ENCODE data around the gene PIGL. TPM values are rescaled to one million over a fixed set of nuclear protein-coding genes. Genes with fewer than 3 reads are reported as not detected.

Gene PIGL
- total RNA-seq, 2 donors from 2014 or later: 35.5 to 38.7 TPM

GRCh38 chr17:16353317-16354174 lies 136.5 kb downstream of the PIGL start, which contains the start of gene CENPV:
Gene CENPV, minus strand, starts transcription at chr17:16353469. Its CDS starts 33 bp downstream, at chr17:16353436.
- peaks cover 5% of the 10 kb centered on the region for H3K4me1 Mint-ChIP-seq
- H3K36me3 Mint-ChIP-seq (ENCODE audit: low read depth): peaks cover 19% of the 10 kb centered on the region
- ATAC-seq (replicated peaks): peak; percentile 83
- H3K27ac Mint-ChIP-seq: peak within 1 kb of the TSS; percentile 73
- peak within 1 kb of the TSS; percentile 95 for H3K4me3 Mint-ChIP-seq
- no peaks in the 10 kb centered on the region for H3K27me3 Mint-ChIP-seq
- H3K9me3 Mint-ChIP-seq: no peaks in the 10 kb centered on the region

GRCh38 chr17:16354585-16354984 lies 137.6 kb downstream of the PIGL start:
- Mint-ChIP-seq H3K27ac (no peak overlapping the region), H3K9me3 (no peaks in the 10 kb centered on the region), H3K27me3 (no peaks in the 10 kb centered on the region), H3K4me1 (peaks cover 5% of the 10 kb centered on the region), H3K4me3 (peak overlapping the region; percentile 75), H3K36me3 (ENCODE audit: low read depth) (peaks cover 10% of the 10 kb centered on the region)
- no peak for ATAC-seq (replicated peaks)

- no peaks in the 10 kb centered on the region for H3K36me3 Mint-ChIP-seq (ENCODE audit: low read depth)
- no peaks in the 10 kb centered on the region for H3K27me3 Mint-ChIP-seq
- no peak for ATAC-seq (replicated peaks)
- no peak overlapping the region for H3K27ac Mint-ChIP-seq
- H3K4me1 Mint-ChIP-seq: peaks cover 9% of the 10 kb centered on the region
- H3K9me3 Mint-ChIP-seq: no peaks in the 10 kb centered on the region
- H3K4me3 Mint-ChIP-seq: no peak overlapping the region
Observed at GRCh38 chr17:16358394-16358793, 141.4 kb downstream of the PIGL start.

- H3K27ac Mint-ChIP-seq: peak overlapping the region; percentile 20
- no peaks in the 10 kb centered on the region for H3K36me3 Mint-ChIP-seq (ENCODE audit: low read depth)
- no peaks in the 10 kb centered on the region for H3K27me3 Mint-ChIP-seq
- H3K4me1 Mint-ChIP-seq: peaks cover 9% of the 10 kb centered on the region
- ATAC-seq (replicated peaks): peak; percentile 93
- no peaks in the 10 kb centered on the region for H3K9me3 Mint-ChIP-seq
- peak overlapping the region; percentile 48 for H3K4me3 Mint-ChIP-seq
Observed at GRCh38 chr17:16361874-16362273, 144.9 kb downstream of the PIGL start.

GRCh38 chr17:16363749-16364536 lies 146.9 kb downstream of the PIGL start:
- no peaks in the 10 kb centered on the region for H3K27me3 Mint-ChIP-seq
- no peaks in the 10 kb centered on the region for H3K9me3 Mint-ChIP-seq
- peaks cover 9% of the 10 kb centered on the region for H3K4me1 Mint-ChIP-seq
- ATAC-seq (replicated peaks): peak; percentile 81
- no peak overlapping the region for H3K27ac Mint-ChIP-seq
- H3K4me3 Mint-ChIP-seq: no peak overlapping the region
- H3K36me3 Mint-ChIP-seq (ENCODE audit: low read depth): no peaks in the 10 kb centered on the region

GRCh38 chr17:16364625-16365024 lies 147.6 kb downstream of the PIGL start:
- ATAC-seq (replicated peaks): no peak
- no peaks in the 10 kb centered on the region for H3K27me3 Mint-ChIP-seq
- H3K9me3 Mint-ChIP-seq: no peaks in the 10 kb centered on the region
- H3K36me3 Mint-ChIP-seq (ENCODE audit: low read depth): no peaks in the 10 kb centered on the region
- no peak overlapping the region for H3K27ac Mint-ChIP-seq
- H3K4me1 Mint-ChIP-seq: peaks cover 9% of the 10 kb centered on the region
- no peak overlapping the region for H3K4me3 Mint-ChIP-seq

- no peak overlapping the region for H3K4me3 Mint-ChIP-seq
- H3K27ac Mint-ChIP-seq: no peak overlapping the region
- no peaks in the 10 kb centered on the region for H3K27me3 Mint-ChIP-seq
- no peaks in the 10 kb centered on the region for H3K4me1 Mint-ChIP-seq
- no peaks in the 10 kb centered on the region for H3K36me3 Mint-ChIP-seq (ENCODE audit: low read depth)
- ATAC-seq (replicated peaks): no peak
- no peaks in the 10 kb centered on the region for H3K9me3 Mint-ChIP-seq
Observed at GRCh38 chr17:16371742-16372141, 154.7 kb downstream of the PIGL start.

GRCh38 chr17:16374146-16374938 lies 157.3 kb downstream of the PIGL start:
- Mint-ChIP-seq H3K4me1 (no peaks in the 10 kb centered on the region), H3K4me3 (no peak overlapping the region), H3K27ac (no peak overlapping the region), H3K36me3 (ENCODE audit: low read depth) (no peaks in the 10 kb centered on the region), H3K27me3 (no peaks in the 10 kb centered on the region), H3K9me3 (no peaks in the 10 kb centered on the region)
- ATAC-seq (replicated peaks): no peak

Other genes with a start within 250 kb of the PIGL start
- 10 to 100 TPM; 10.9 to 14.8 TPM for gene ZSWIM7, start 217.5 kb upstream of the PIGL start, total RNA-seq
- gene TTC19, start 217.4 kb upstream of the PIGL start, total RNA-seq: 10 to 100 TPM; 22.2 to 28.8 TPM
- gene NCOR1, start 1.7 kb upstream of the PIGL start, total RNA-seq: 100 to 1,000 TPM; 112 to 144 TPM
- gene CENPV, start 136.3 kb downstream of the PIGL start, total RNA-seq: 10 to 100 TPM; 17.5 to 43.5 TPM
- 1,000 to 10,000 TPM in 1 of 2 donors, 100 to 1,000 TPM in 1; 896 to 1,413 TPM for gene UBB, start 163.9 kb downstream of the PIGL start, total RNA-seq
- gene TRPV2, start 198.4 kb downstream of the PIGL start, total RNA-seq: 10 to 100 TPM; 35.4 to 74.9 TPM